Retina (tissue), 1 donor: ENCODE results near the gene LCA5L.
"Not testable (repeated sequence)": the region's sequence is repeated elsewhere in the genome, so short reads cannot be mapped to it uniquely, and the experiment has no call there.

ENCODE experiments used
- DNase-seq: peaks from one replicate; pipeline ENCODE4 v3.0.0-alpha.2; 2016

The LCA5L gene

DNA sequence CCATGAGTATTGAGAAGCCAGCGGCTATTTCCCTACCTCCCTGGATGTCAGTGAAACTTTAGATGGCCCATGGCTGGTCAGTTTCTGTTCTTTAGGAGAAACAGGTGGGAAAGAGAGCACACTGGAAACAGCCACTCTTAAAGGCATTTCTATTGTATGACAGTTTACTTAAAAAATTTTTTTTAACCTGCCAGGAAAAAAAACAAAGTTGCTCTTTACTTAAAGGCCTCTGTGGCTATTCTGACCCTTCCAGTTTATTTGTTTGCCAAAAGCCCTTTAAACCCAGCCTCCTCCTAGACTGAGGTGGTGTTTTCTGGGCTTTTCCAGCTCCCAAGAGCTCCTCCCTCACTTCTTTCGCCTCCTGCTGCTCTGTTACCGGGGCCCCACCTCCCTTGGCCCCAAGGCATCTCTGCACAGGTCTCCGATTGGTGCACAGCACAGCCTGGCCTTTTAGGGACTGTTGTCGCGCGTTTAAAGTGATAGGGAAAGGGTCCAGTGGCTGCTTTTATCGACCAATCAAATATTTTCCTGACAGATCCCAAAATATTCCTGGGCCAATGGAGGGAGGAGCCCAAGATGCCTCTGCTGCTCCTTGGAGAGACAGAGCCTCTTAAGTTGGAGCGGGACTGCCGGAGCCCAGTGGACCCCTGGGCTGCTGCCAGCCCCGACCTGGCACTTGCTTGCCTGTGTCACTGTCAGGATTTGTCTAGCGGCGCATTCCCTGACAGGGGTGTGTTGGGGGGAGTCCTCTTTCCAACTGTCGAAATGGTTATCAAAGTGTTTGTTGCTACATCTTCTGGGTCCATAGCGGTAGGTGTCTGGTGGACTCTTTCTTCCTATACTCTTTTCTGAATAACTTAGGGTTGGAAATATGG lies 6.0 kb upstream of the LCA5L start, which contains the start of gene SH3BGR:
Gene SH3BGR (plus strand): TSS at position 639 of the 875 bp plus-strand sequence. CDS start 127 bp downstream, at position 766.
- no peak for DNase-seq

- no peak for DNase-seq
Observed at GRCh38 chr21:39447264-39447663, 1.7 kb upstream of the LCA5L start.

DNA sequence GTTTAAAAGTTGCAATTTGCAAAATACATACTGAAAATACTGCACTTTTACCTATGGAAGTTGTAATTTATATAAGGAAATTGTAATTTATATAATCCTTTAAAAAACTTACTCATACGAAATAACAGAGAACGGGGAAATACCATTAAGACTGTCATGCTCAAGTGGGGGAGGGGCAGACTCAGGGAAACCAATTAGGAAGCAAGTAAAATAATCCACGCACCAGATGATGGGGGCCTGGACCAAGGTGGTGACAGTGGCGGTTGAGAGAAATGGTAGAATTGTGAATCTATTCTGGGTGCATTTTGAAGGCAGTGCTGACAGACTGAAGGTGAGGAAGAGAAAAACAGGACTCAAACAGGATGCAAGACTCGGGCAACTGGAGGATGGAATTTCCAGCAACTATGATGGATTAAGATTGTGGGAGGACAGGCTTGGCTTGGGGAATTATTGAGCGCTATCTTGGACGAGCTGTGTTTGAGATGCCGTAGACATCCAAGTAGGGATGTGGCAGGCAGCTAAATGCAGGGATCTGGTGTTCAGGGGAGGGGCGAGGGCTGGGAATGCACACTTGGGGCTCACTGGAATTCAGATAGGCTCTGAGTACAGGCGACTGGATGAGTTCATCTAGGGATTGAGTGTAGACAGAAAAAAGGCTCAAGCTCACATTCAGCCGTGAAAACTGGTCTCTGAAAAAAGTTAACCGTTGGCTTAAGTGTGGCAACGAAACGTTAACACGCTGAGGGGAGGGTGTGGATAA lies 977 bp downstream of the LCA5L start:
- peak; percentile 62 for DNase-seq

- no peak for DNase-seq
Observed at GRCh38 chr21:39441502-39442475, 3.8 kb downstream of the LCA5L start.

DNA sequence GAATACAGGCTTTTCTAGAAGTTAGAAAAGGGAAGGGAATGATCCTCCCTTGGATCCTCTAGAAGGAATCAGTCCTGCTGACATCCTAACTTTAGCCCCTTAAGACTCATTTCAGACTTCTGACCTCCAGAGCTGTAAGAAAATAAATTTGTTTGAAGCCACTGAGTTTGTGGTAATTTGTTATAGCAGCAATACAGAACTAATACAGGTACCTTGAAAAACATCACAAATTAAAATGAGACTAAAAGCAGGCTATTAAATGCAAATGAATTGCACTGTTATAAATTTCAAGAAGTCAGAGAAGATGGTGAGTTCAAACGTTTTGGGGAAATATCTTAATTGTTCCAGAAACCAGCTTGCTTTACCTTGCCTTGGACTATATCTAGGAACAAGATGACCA lies 6.3 kb downstream of the LCA5L start:
- no peak for DNase-seq

DNA sequence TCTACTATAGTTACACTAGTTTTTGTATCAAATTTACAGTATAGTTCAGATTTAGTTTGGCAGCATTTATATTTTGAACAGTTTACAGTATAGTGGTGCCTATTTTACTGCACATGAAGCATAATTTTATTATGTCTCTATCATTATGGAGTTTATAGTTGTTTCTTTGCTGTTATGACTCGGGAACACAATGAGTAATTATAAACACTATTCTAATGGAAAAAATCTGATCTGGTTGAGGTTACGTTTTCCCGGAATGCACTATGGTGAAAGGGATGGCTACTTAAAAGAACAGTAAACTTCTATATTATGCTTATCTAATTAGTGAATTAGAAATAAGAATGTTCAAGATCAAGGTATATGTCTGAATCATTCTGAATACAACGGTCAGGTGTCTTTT lies 10.6 kb downstream of the LCA5L start:
- no peak for DNase-seq

DNA sequence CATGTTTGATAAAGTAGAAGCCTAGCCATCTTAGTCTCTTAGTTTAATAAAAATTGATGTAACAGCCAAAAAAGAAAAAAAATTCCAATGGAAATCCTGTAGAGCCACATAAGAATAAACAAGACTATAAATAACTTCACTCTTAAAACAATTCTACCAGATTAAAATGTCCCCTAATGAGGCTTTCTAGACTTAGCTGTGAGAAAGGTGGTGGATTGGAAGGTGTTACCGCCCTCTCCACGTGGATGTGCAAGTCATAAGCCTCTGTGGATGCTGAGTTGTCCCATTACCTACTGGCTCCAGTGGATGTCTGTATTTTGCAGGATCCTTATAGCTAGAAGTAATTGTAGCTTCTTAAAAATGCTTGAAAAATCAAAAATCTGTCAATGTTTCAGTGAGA lies 14.6 kb downstream of the LCA5L start:
- no peak for DNase-seq

DNA sequence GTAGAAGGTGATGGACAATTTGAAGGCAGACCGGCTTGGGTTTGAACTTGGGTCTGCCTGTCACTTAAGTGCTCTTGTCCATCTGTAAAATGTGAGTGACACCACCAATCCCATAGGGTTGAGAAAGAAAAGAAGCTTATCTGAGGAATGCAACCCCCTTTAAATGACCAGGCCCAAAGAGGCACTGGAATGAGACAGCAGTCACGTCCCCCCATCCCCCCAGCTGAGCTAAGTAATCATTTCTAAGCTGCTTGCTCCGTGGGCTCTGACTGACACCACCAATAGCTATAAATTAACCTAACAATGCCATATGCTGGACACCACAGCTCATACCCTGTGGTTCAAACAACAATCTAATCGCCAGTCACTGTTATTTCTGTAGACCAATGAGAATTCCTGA lies 15.1 kb downstream of the LCA5L start:
- DNase-seq: no peak

GRCh38 chr21:39430016-39430415 lies 15.6 kb downstream of the LCA5L start:
- DNase-seq: no peak

DNA sequence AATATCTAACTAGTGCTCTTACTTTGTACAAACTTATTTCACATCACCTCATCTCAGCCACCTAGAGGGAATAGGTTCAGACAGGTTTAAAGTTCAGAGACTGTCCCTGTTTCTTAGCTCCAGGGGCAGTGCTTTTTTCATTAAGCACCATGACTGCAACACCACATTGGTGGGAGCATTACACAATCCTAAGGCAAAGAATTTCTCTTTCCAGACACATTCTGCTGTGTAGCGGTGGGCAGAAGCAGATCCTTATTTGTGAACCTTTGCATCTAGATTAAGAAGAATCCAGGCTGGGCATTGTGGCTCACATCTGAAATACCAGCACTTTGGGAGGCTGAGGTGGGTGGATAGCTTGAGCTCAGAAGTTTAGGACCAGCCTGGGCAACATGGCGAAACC lies 16.1 kb downstream of the LCA5L start:
- DNase-seq: no peak

- DNase-seq: no peak
Observed at GRCh38 chr21:39422527-39423241, 22.9 kb downstream of the LCA5L start.

GRCh38 chr21:39419204-39419603 lies 26.4 kb downstream of the LCA5L start:
- not testable (repeated sequence) for DNase-seq

- DNase-seq: no peak
Observed at GRCh38 chr21:39406065-39406464, 39.5 kb downstream of the LCA5L start.

GRCh38 chr21:39400173-39400572 lies 45.4 kb downstream of the LCA5L start:
- DNase-seq: no peak

DNA sequence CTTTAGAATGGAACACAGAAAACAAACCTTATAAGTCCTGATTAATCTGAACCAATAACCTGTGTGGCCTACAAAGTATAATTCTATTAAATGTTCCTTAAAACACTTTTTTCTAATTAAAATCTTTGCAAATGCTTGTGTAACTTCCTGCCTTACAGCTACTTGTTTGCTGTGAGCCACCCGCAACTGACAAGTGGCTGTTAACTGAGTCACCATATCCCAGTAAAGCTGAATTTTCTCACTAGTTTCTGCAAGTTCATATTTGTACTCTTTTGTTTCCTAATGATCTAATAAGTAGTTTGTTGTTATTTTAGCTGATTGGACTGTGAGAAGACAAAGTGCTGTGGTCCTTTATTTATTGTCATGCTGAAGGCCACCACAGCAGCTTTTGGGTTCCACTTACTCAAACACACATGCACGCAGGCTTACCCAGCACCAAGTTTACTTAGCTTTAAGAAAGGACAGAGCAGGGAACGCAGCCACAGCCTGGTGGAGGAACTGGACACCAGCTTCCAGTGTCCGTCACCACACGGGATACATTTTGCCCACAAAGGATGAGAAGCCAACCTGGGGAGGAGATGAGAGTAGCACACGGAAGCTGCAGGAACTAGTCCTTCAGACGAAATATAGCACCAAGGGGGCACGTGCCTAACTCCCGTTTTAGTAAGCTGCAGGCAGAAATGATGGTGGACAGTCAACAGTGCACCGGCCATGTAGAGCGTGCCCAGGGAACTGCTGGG lies 47.8 kb downstream of the LCA5L start:
- no peak for DNase-seq

- no peak for DNase-seq
Observed at GRCh38 chr21:39392981-39393380, 52.6 kb downstream of the LCA5L start.

DNA sequence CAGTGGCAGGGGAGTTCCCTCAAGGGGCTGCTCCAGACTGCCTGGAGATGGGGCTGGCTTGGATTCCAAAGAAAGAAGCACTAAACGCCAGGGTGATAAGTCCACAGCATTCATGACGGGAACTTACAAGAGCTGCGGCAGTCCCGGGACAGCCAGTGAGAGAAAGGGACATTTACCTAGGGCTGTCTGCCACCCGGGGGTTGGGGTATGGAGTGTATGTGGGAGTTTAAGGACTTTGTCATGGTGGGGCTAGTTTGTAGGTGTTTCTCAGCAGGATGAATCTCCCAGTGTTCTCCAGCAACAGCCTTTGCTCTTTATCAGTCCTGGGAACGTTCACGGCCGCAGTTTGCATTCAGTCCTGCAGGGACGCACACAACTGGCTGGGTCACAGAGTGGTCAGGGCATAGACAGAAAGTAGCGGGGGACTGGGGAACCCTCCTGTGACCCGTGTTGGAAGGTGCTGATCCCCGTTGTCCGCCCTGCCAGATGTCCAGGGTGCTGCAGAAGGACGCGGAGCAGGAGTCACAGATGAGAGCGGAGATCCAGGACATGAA lies 55.3 kb downstream of the LCA5L start:
- no peak for DNase-seq

DNA sequence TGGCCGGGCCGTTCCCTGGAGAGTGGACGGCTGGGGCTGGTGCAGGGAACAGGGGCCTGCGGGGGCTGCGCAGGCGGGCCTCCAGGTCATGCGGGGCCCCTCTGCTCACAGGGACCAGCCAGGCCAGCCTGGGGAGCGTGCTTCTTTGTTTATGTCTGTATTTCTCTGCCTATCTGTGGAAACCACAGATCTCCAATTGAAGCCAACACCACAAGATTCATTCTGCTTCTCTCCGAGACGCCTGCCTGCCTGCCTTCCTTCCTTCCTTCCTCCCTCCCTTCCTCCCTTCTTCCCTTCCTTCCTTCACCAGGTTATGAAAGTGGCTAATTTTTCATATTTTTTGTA lies 56.8 kb downstream of the LCA5L start:
- DNase-seq: no peak

- DNase-seq: peak; percentile 92
Observed at GRCh38 chr21:39388038-39388810, 57.4 kb downstream of the LCA5L start.

GRCh38 chr21:39387461-39388037 lies 58.0 kb downstream of the LCA5L start:
- DNase-seq: peak; percentile 83
